IPS DF 6.9 (cell line): ENCODE data around the gene KRTAP17-1.
"Not testable (repeated sequence)": the region's sequence is repeated elsewhere in the genome, so short reads cannot be mapped to it uniquely, and the experiment has no call there.

ENCODE experiments used
- DNase-seq: peaks from one replicate; pipeline ENCODE4 v3.0.0-alpha.2; 2013; ENCODE audit warnings: low read depth, low spot score
- H3K27ac ChIP-seq: one replicate; pipeline ENCODE4 v1.5.1; 2013; ENCODE audit warnings: low read length, control low read depth
- H3K27me3 ChIP-seq: 2 replicates; pipeline ENCODE4 v1.6.1; 2013; ENCODE audit warnings: mild to moderate bottlenecking, low read length; ENCODE audit not compliant: control insufficient read depth, insufficient read depth
- H3K36me3 ChIP-seq: 2 replicates; pipeline ENCODE4 v1.6.1; 2013; ENCODE audit warnings: low read length; ENCODE audit not compliant: control insufficient read depth, insufficient read depth
- H3K4me1 ChIP-seq: 2 replicates; pipeline ENCODE4 v1.6.1; 2013; ENCODE audit warnings: low read length; ENCODE audit not compliant: control insufficient read depth, insufficient read depth
- H3K4me3 ChIP-seq: 2 replicates; pipeline ENCODE4 v1.5.1; 2013; ENCODE audit warnings: mild to moderate bottlenecking, low read length
- H3K9me3 ChIP-seq: 2 replicates; pipeline ENCODE4 v1.6.1; 2013; ENCODE audit warnings: low read length, inconsistent platforms; ENCODE audit not compliant: control insufficient read depth, insufficient read depth
- WGBS: extraction: QIAGEN DNeasy Blood & Tissue Kit; methylation state at CpG from one replicate; pipeline ENCODE4 v1.1.7; 2013; ENCODE audit warnings: mixed read lengths, missing lambda C conversion rate; ENCODE audit not compliant: insufficient read length, insufficient coverage; 5-methylcytosine and 5-hydroxymethylcytosine counted together

Gene KRTAP17-1

DNA sequence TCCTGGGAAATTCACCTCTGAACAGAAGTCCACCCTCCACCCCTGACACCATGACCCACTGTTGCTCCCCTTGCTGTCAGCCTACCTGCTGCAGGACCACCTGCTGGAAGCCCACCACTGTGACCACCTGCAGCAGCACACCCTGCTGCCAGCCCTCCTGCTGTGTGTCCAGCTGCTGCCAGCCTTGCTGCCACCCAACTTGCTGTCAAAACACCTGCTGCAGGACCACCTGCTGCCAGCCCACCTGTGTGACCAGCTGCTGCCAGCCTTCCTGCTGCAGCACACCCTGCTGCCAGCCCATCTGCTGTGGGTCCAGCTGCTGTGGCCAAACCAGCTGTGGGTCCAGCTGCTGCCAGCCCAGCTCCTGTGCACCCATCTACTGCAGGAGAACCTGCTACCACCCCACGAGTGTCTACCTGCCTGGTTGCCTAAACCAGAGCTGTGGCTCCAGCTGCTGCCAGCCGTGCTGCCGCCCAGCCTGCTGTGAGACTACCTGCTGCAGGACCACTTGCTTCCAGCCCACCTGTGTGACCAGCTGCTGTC, 39.8 kb downstream of the KRTAP17-1 start, which contains the start of gene KRTAP9-7:
KRTAP9-7 (plus strand) TSS at position 51 of the 543 bp plus-strand sequence; CDS start at position 51, 0 bp downstream.
- H3K36me3 ChIP-seq, H3K9me3 ChIP-seq, H3K4me3 ChIP-seq, H3K27ac ChIP-seq, H3K27me3 ChIP-seq, H3K4me1 ChIP-seq, DNase-seq: not testable (repeated sequence)
- no CpG with 5 or more reads among the region's 3 CpGs for WGBS

DNA sequence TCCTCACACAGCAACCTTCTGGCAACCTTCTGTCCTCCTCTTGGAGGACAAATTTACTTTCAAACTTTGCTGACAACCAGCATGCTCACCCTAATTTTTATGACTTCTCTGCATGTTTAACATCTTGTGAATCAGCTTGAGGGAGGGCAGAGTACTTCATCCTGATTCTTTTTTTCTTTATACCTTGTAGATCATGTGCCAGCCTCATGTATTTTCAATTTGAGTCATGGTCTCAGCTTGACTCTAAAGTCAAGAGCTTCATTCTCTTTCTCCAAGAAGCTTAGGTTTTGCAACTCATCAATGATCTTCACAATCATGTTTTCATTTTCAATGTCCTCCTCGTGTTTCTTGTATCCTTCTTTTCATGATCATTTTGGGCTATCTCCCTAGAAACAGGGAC, 43.7 kb downstream of the KRTAP17-1 start:
- H3K27ac ChIP-seq = no peak overlapping the region
- no peaks in the 10 kb centered on the region for H3K9me3 ChIP-seq
- DNase-seq = no peak
- H3K27me3 ChIP-seq = no peaks in the 10 kb centered on the region
- H3K4me1 ChIP-seq = no peaks in the 10 kb centered on the region
- H3K36me3 ChIP-seq = no peaks in the 10 kb centered on the region
- H3K4me3 ChIP-seq = no peak overlapping the region
- WGBS = no CpG with 5 or more reads among the region's 1 CpG

DNA sequence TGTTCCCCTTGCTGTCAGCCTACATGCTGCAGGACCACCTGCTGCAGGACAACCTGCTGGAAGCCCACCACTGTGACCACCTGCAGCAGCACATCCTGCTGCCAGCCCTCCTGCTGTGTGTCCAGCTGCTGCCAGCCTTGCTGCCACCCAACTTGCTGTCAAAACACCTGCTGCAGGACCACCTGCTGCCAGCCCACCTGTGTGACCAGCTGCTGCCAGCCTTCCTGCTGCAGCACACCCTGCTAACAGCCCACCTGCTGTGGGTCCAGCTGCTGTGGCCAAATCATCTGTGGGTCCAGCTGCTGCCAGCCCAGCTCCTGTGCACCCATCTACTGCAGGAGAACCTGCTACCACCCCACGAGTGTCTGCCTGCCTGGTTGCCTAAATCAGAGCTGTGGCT, 44.2 kb downstream of the KRTAP17-1 start:
- not testable (repeated sequence) for DNase-seq, H3K9me3 ChIP-seq, H3K4me1 ChIP-seq, H3K27ac ChIP-seq, H3K4me3 ChIP-seq, H3K36me3 ChIP-seq, H3K27me3 ChIP-seq
- no CpG with 5 or more reads among the region's 1 CpG for WGBS

DNA sequence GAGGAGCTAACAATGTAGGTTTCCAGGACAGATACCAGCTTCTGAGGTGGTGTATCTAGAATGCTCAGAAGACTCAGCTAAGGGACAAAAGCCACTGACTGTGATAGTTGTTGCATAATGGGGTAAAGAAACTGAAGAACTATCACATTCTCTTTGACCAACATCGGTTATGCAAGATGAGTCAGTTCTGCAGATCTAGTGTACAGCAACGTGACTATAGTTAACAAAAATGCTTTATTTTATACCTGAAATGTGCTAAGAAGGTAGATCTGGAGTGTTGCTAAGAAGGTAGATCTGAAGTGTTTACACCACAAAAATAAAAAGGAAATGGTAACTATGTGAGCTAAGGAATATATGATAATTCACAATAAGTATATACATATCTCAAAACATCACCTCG, 47.8 kb downstream of the KRTAP17-1 start:
- no peak for DNase-seq
- no peaks in the 10 kb centered on the region for H3K4me1 ChIP-seq
- H3K27ac ChIP-seq = no peak overlapping the region
- WGBS = no CpG with 5 or more reads among the region's 3 CpGs
- no peaks in the 10 kb centered on the region for H3K27me3 ChIP-seq
- H3K36me3 ChIP-seq = no peaks in the 10 kb centered on the region
- H3K4me3 ChIP-seq = no peak overlapping the region
- no peaks in the 10 kb centered on the region for H3K9me3 ChIP-seq

DNA sequence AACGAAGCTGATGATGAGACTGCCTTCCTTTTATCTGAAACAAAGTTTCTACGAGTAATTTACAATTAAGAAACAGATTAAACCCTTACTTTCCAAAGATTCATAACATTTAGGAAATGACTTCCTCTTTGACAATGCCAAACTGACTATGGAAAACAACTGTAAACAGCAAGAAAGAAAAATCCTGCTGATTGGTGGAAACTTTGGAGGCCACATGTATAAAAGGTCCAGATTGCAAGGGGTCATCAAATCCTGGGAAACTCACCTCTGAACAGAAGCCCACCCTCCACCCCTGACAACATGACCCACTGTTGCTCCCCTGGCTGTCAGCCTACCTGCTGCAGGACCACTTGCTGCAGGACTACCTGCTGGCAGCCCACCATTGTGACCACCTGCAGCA, 50.4 kb downstream of the KRTAP17-1 start, which contains the start of gene KRTAP9-6:
KRTAP9-6 (plus strand) TSS at position 301 of the 400 bp plus-strand sequence; CDS start at position 301, 0 bp downstream.
- no CpG with 5 or more reads among the region's 2 CpGs for WGBS
- DNase-seq = no peak
- no peak within 1 kb of the TSS for H3K4me3 ChIP-seq
- no peak within 1 kb of the TSS for H3K27ac ChIP-seq
- H3K9me3 ChIP-seq = no peaks in the 10 kb centered on the region
- H3K4me1 ChIP-seq = no peaks in the 10 kb centered on the region
- no peaks in the 10 kb centered on the region for H3K27me3 ChIP-seq
- no peaks in the 10 kb centered on the region for H3K36me3 ChIP-seq
